ENCODE data around the gene RABGAP1L.
"Not testable (repeated sequence)": the region's sequence is repeated elsewhere in the genome, so short reads cannot be mapped to it uniquely, and the experiment has no call there.

The RABGAP1L gene

GRCh38 chr1:175023043-175023921, 864.0 kb downstream of the RABGAP1L start, which contains the start of gene MRPS14:
MRPS14 (minus strand) TSS chr1:175023425; CDS start chr1:175023408, 17 bp downstream.
- DNase-seq: peak; percentile 96

- not testable (repeated sequence) for DNase-seq
These were observed 864.6 kb downstream of the RABGAP1L start for GRCh38 chr1:175023922-175024242.

GRCh38 chr1:175024773-175025172, 865.5 kb downstream of the RABGAP1L start:
- DNase-seq: no peak

GRCh38 chr1:175033953-175034352, 874.6 kb downstream of the RABGAP1L start:
- DNase-seq: no peak

- no peak for DNase-seq
These were observed 875.5 kb downstream of the RABGAP1L start for GRCh38 chr1:175034775-175035174.

- no peak for DNase-seq
These were observed 876.5 kb downstream of the RABGAP1L start for GRCh38 chr1:175035865-175036264.

- DNase-seq: no peak
These were observed 877.2 kb downstream of the RABGAP1L start for GRCh38 chr1:175036476-175036875.

GRCh38 chr1:175037416-175037815, 878.1 kb downstream of the RABGAP1L start:
- no peak for DNase-seq

GRCh38 chr1:175040324-175040879, 881.1 kb downstream of the RABGAP1L start:
- DNase-seq: no peak

- no peak for DNase-seq
These were observed 883.3 kb downstream of the RABGAP1L start for GRCh38 chr1:175042650-175043049.

- DNase-seq: no peak
These were observed 884.5 kb downstream of the RABGAP1L start for GRCh38 chr1:175043824-175044223.

- DNase-seq: not testable (repeated sequence)
These were observed 885.3 kb downstream of the RABGAP1L start for GRCh38 chr1:175044591-175044990.
